Natural killer cell treated with Interleukin-12 subunit alpha and Interleukin-12 subunit beta and Interleukin-15 and Interleukin-18, amount 100 ng/mL, for 72 hours (primary cell): ENCODE results near the gene CSF3. TPM values are rescaled to one million over a fixed set of nuclear protein-coding genes. Genes with fewer than 3 reads are reported as not detected.

Experiments
- ATAC-seq, 2 donors: fragments of 150-1000 bp; cut with Tn5 transposase in 1 of 2; sonication (Bioruptor Pico), chemical (Tn5 transposase) in 1 of 2; 2 replicates each; pipeline ENCODE4 v1.10.0; 2021
- DNase-seq: peaks from one replicate; pipeline ENCODE4 v3.0.0; 2022; ENCODE audit warnings: low spot score
- H3K27ac Mint-ChIP-seq, 2 donors: 1 replicate in 1 of 2; 2 replicates in 1 of 2; pipeline ENCODE4 v1.8.0; 2022; ENCODE audit warnings: mixed read lengths in 2 of 2, mild to moderate bottlenecking in 1 of 2, moderate library complexity in 1 of 2
- H3K27me3 Mint-ChIP-seq, 2 donors: 1 replicate in 1 of 2; 2 replicates in 1 of 2; pipeline ENCODE4 v1.8.0; 2022; ENCODE audit warnings: mixed read lengths in 2 of 2
- H3K36me3 Mint-ChIP-seq: one replicate; pipeline ENCODE4 v1.8.0; 2022; ENCODE audit warnings: mixed read lengths
- H3K4me1 Mint-ChIP-seq, 2 donors: 1 replicate in 1 of 2; 2 replicates in 1 of 2; pipeline ENCODE4 v1.8.0; 2022; ENCODE audit warnings: low read depth in 2 of 2, mixed read lengths in 2 of 2, mild to moderate bottlenecking in 1 of 2
- H3K4me3 Mint-ChIP-seq: one replicate; pipeline ENCODE4 v1.8.0; 2022; ENCODE audit warnings: mixed read lengths
- H3K9me3 Mint-ChIP-seq: 2 replicates; pipeline ENCODE4 v1.8.0; 2022; ENCODE audit warnings: mixed read lengths
- total RNA-seq, 2 donors: library from RNA; stranded (reverse); gene quantifications; one replicate each; pipeline ENCODE4 v1.2.3, GENCODE V29; 2022

CSF3 gene, protein sequence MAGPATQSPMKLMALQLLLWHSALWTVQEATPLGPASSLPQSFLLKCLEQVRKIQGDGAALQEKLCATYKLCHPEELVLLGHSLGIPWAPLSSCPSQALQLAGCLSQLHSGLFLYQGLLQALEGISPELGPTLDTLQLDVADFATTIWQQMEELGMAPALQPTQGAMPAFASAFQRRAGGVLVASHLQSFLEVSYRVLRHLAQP
- total RNA-seq: under 1 TPM in 1 of 2 donors, not detected in 1; 0.78 TPM

DNA sequence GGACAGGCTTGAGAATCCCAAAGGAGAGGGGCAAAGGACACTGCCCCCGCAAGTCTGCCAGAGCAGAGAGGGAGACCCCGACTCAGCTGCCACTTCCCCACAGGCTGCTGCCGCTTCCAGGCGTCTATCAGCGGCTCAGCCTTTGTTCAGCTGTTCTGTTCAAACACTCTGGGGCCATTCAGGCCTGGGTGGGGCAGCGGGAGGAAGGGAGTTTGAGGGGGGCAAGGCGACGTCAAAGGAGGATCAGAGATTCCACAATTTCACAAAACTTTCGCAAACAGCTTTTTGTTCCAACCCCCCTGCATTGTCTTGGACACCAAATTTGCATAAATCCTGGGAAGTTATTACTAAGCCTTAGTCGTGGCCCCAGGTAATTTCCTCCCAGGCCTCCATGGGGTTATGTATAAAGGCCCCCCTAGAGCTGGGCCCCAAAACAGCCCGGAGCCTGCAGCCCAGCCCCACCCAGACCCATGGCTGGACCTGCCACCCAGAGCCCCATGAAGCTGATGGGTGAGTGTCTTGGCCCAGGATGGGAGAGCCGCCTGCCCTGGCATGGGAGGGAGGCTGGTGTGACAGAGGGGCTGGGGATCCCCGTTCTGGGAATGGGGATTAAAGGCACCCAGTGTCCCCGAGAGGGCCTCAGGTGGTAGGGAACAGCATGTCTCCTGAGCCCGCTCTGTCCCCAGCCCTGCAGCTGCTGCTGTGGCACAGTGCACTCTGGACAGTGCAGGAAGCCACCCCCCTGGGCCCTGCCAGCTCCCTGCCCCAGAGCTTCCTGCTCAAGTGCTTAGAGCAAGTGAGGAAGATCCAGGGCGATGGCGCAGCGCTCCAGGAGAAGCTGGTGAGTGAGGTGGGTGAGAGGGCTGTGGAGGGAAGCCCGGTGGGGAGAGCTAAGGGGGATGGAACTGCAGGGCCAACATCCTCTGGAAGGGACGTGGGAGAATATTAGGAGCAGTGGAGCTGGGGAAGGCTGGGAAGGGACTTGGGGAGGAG, at the start of gene CSF3:
TSS of gene CSF3 (plus strand) at position 436 of the 993 bp plus-strand sequence. CDS start at position 471, 35 bp downstream.
- Mint-ChIP-seq H3K27me3 (peaks cover 0 to 5% of the 10 kb centered on the region in 2 donors), H3K27ac (no peak within 1 kb of the TSS), H3K36me3 (no peaks in the 10 kb centered on the region), H3K4me3 (no peak within 1 kb of the TSS), H3K4me1 (peaks cover 11 to 15% of the 10 kb centered on the region in 2 donors), H3K9me3 (no peaks in the 10 kb centered on the region)
- ATAC-seq (no peak), DNase-seq (no peak)

DNA sequence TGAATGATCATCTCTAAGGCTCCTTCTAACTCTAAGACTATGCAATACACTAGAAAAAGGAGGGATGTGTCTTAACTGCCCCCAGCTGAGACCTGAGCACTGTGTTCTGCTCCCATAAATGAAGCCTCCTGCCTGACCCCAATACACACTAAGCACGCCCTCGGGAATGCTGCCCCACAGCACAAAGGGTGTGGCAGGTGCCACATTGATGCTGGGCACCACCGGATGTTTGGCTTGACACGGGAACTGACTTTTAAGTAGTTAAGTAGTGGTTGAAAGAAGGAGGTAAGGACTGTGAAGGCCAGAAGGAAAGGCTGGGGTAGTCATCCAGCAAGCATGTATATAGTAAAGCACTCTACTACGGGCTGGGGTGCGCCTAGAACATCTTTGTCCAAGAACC, 48.5 kb upstream of the CSF3 start:
- DNase-seq (no peak), ATAC-seq (no peak)
- H3K4me1 Mint-ChIP-seq: peaks cover 13 to 26% of the 10 kb centered on the region in 2 donors
- peak overlapping the region; percentile 5 to 10 for H3K27ac Mint-ChIP-seq
- H3K36me3 Mint-ChIP-seq: no peaks in the 10 kb centered on the region
- H3K9me3 Mint-ChIP-seq: no peaks in the 10 kb centered on the region
- H3K4me3 Mint-ChIP-seq: peak overlapping the region; percentile 6
- H3K27me3 Mint-ChIP-seq: peaks cover 8 to 22% of the 10 kb centered on the region in 2 donors

DNA sequence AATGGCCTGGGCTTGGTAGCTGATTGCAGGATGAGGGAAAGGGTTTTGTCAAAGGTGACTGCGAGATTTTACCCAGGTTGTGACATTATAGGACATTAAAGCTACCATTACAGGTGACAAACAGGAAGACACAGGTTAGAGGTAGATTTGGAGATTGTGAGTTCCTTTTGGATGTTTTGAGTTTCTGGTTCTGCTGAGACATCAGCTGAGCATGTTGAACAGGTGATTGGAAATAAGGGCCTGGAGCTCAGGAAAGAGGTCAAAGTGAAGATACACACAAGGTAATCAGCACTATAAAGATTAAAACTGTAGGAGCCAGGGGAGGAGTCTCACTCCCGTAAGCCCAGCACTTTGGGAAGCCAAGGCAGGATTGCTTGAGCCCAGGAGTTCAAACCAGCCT, 46.5 kb upstream of the CSF3 start:
- Mint-ChIP-seq H3K27ac (no peak overlapping the region), H3K4me3 (no peak overlapping the region), H3K36me3 (no peaks in the 10 kb centered on the region), H3K9me3 (no peaks in the 10 kb centered on the region), H3K27me3 (peaks cover 8 to 28% of the 10 kb centered on the region in 2 donors), H3K4me1 (peaks cover 10 to 29% of the 10 kb centered on the region in 2 donors)
- no peak for ATAC-seq
- no peak for DNase-seq

DNA sequence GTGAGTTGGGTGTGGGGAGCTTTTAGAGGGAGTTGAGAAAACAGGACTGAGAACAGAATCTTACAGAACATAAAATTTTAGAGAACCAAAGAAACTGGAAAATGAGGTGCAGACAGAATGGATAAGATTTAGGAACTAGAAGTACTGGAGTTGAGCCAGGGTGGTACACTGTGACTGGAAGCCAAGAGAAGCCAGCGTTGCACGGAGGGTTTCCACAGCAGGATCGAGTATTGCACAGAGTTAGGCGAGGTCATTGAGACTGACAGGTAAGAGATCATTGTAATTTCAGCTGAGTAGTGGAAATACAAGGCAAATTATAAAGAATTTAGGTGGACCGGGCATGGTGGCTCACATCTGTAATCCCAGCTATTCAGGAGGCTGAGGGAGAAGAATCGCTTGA, 45.9 kb upstream of the CSF3 start:
- Mint-ChIP-seq H3K27me3 (peaks cover 8 to 29% of the 10 kb centered on the region in 2 donors), H3K27ac (no peak overlapping the region), H3K36me3 (no peaks in the 10 kb centered on the region), H3K4me3 (no peak overlapping the region), H3K9me3 (no peaks in the 10 kb centered on the region), H3K4me1 (peaks cover 7 to 25% of the 10 kb centered on the region in 2 donors)
- no peak for DNase-seq
- ATAC-seq: no peak

DNA sequence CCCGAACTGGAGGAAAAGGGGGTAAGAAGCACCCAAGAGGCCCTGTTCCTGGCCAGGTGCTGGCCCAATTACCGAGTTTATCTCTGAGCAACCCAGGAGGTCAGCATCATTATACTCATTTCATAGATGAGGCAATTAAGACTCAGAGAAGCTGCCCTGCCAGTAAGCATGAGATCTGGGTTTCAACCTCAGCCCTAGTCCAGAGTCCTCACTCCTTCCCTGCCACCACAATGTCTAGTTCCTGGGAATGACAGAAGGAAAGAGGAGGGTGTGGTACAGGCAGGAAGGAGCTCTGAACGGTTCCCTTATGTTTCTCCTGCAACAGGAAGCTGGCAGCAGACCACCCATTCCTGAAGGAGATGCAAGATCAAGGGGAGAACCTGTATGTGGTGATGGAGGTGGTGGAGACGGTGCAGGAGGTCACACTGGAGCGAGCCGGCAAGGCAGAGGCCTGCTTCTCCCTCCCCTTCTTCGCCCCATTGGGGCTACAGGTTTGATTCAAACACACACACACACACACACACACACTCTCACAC, 45.0 kb upstream of the CSF3 start:
- peaks cover 7 to 25% of the 10 kb centered on the region in 2 donors for H3K4me1 Mint-ChIP-seq
- no peaks in the 10 kb centered on the region for H3K36me3 Mint-ChIP-seq
- DNase-seq: no peak
- H3K27ac Mint-ChIP-seq: no peak overlapping the region
- no peak for ATAC-seq
- H3K27me3 Mint-ChIP-seq: peaks cover 8 to 29% of the 10 kb centered on the region in 2 donors
- H3K9me3 Mint-ChIP-seq: no peaks in the 10 kb centered on the region
- no peak overlapping the region for H3K4me3 Mint-ChIP-seq

DNA sequence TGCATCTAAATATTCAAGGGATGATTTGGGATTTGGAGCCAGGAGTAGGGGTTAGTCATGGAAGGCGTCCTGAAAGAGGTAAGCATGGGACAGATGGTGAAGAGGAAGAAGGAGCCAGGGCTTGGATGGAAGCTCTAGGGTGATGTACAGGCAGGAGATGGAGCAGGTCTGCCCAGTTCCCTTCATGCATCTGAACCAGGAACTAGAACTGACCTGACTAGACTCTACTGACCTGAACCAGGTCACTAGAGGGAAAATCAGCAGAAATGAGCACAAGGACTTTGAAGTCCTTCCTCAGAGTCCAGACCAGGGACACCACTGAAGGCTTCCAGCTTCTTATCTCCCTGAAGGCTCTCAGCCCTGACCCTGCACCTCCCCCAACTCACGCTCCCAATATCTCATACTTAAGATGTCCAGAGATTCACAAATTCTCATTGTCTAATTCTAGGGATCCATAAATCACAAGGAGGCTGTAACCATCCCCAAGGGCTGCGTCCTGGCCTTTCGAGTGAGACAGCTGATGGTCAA, 44.1 kb upstream of the CSF3 start:
- Mint-ChIP-seq H3K4me3 (no peak overlapping the region), H3K36me3 (no peaks in the 10 kb centered on the region), H3K27ac (no peak overlapping the region), H3K9me3 (no peaks in the 10 kb centered on the region), H3K4me1 (peaks cover 7 to 25% of the 10 kb centered on the region in 2 donors), H3K27me3 (peaks cover 8 to 29% of the 10 kb centered on the region in 2 donors)
- DNase-seq (no peak), ATAC-seq (no peak)

DNA sequence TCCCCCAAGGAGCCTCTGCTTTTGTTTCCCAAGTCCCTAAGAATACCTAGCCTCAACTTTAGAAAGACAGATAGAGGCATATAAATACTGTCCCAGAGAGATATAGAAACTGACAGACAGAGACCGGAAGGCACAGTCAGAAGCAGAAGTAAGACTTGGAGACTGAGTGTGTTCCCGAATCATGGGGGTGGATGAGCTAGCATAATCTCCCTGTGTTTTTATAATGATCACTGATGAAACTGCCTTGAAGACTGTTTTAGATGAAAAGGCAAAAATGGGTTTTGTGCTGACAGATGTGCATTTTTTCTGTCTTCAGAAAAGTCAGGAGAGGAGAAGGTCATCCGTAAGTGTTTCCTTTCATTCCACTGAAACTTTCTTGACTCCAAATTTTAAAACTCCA, 43.0 kb upstream of the CSF3 start:
- Mint-ChIP-seq H3K9me3 (no peaks in the 10 kb centered on the region), H3K36me3 (no peaks in the 10 kb centered on the region), H3K27ac (no peak overlapping the region), H3K4me1 (peaks cover 1 to 15% of the 10 kb centered on the region in 2 donors), H3K27me3 (peaks cover 8 to 26% of the 10 kb centered on the region in 2 donors), H3K4me3 (no peak overlapping the region)
- no peak for ATAC-seq
- no peak for DNase-seq

DNA sequence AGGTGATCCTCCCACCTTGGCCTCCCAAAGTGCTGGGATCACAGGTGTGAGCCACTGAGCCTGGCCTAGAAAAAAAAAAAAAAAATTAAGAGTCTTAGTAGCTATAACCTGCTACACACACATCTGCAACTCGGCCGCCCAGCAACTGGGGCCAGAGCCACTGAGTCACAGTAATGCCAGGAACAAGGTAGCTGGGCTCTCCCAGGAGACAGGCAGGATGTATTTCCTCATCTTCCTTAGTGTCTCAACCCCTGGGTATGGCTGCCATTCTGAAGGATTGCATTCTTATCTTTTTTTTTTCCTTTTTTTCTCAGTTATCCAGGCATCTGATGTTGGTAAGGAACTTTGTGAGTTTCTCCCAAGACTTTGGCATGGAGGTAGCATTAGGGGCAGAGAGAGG, 41.7 kb upstream of the CSF3 start:
- DNase-seq (no peak), ATAC-seq (no peak)
- H3K27me3 Mint-ChIP-seq: peaks cover 8 to 25% of the 10 kb centered on the region in 2 donors
- H3K4me3 Mint-ChIP-seq: no peak overlapping the region
- peaks cover 0 to 14% of the 10 kb centered on the region in 2 donors for H3K4me1 Mint-ChIP-seq
- no peaks in the 10 kb centered on the region for H3K9me3 Mint-ChIP-seq
- no peak overlapping the region for H3K27ac Mint-ChIP-seq
- no peaks in the 10 kb centered on the region for H3K36me3 Mint-ChIP-seq

DNA sequence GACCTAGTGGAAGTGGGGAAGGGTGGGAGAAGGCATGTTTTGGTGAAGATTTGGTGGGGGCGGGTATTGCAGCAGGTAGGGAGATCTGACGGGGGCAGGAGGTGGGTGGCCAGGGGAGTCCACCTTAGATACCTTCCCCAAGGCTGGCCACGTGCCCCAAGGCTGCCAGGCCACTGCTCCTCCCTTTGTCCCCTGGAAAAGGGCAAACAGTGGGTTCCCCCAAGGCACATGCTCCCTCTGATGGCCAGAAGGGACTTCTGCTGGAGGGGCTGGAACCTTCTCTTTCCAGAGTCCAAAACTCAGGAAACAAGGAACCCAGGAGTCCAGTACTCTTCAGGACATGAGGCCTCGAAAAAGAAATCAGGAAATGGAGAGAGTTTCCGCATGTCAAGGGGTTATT, 40.8 kb upstream of the CSF3 start:
- no peak overlapping the region for H3K27ac Mint-ChIP-seq
- H3K4me1 Mint-ChIP-seq: peaks cover 3 to 12% of the 10 kb centered on the region in 2 donors
- H3K27me3 Mint-ChIP-seq: peaks cover 4 to 23% of the 10 kb centered on the region in 2 donors
- DNase-seq (no peak), ATAC-seq (no peak)
- H3K36me3 Mint-ChIP-seq: no peaks in the 10 kb centered on the region
- no peak overlapping the region for H3K4me3 Mint-ChIP-seq
- no peaks in the 10 kb centered on the region for H3K9me3 Mint-ChIP-seq

DNA sequence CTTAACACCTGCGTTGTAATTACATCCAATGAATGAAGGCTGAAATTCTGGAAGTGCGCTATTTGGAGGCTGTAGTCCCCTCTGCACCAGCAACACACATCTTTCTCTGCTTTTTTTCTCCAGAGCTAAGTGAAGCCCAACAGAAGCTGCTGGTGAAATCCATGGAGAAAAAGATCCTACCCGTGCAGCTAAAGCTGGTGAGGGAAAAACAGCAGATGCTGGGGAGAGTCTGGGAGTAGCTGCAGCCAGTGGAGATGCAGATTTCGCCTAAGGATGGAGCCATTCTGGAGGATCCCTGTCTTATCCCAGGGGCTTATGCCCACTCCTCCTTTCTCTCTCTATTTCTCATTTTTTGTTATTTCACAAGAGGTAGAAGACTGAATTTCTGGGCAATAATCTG, 39.4 kb upstream of the CSF3 start:
- ATAC-seq: no peak
- no peak for DNase-seq
- H3K4me1 Mint-ChIP-seq: peaks cover 13 to 18% of the 10 kb centered on the region in 2 donors
- H3K9me3 Mint-ChIP-seq: no peaks in the 10 kb centered on the region
- H3K27ac Mint-ChIP-seq: no peak overlapping the region
- H3K4me3 Mint-ChIP-seq: no peak overlapping the region
- H3K36me3 Mint-ChIP-seq: no peaks in the 10 kb centered on the region
- H3K27me3 Mint-ChIP-seq: peaks cover 0 to 14% of the 10 kb centered on the region in 2 donors

DNA sequence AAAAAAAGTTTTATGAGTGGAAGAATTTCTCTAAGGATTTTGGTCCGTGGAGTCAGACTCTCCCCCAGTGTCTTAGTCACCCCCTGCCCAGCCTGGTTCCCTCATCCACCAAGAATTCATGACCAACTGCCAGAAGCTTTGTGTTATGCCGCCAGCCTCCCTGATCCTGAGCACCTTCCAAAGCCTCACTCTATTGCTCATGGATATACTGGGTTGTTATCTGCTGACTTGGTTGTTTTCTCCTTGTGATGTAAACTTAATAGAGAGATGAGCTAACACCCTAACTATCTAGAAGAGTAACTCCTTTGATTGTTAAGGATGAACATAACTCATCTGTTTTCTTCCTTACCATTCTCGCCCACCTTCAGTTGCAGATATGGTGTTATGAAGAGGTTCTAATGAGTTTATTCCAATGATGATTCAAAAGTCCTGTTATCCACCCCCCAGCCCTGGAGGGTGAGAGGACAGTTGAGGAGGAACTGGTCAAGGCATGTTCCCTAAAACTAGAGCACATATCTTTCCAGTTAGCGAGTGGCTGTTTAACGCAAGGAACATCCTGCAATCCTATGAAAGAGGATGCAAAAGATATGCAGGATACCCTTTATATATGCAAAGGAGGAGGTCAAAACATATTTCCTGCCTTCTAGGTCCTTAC, 36.1 kb upstream of the CSF3 start:
- Mint-ChIP-seq H3K27ac (peak overlapping the region in 1 of 2 donors; percentile 99), H3K27me3 (peaks cover 0 to 1% of the 10 kb centered on the region in 2 donors), H3K9me3 (no peaks in the 10 kb centered on the region), H3K4me3 (peak overlapping the region; percentile 98), H3K36me3 (peaks cover 6% of the 10 kb centered on the region), H3K4me1 (peaks cover 23 to 26% of the 10 kb centered on the region in 2 donors)
- DNase-seq (no peak), ATAC-seq (no peak)

DNA sequence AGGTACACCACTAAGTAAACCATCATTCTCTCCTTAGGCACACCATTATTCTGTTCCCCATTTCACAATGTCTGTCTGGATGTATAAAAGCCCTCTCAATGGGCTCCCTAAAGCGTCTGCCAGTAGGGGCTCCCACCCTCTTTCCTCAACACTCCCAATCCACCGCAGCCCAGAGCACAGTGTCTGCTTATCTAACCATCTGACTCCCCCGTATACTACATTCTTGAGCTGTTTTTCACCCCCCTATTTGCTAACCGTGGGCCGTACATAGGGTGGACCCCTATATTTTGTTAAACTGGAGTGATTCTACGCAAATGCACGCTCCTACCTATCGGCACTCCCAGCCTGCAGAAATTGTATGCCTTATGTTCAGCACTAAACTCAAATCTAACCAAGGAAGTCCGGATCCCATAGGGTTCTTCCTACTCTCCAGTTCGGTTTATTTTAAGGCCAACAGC, 35.3 kb upstream of the CSF3 start:
- peak in 1 of 2 donors; percentile 0 for ATAC-seq
- H3K27ac Mint-ChIP-seq: peak overlapping the region; percentile 90 to 99
- H3K36me3 Mint-ChIP-seq: peaks cover 6% of the 10 kb centered on the region
- H3K27me3 Mint-ChIP-seq: no peaks in the 10 kb centered on the region
- peak overlapping the region; percentile 98 for H3K4me3 Mint-ChIP-seq
- no peak for DNase-seq
- H3K4me1 Mint-ChIP-seq: peaks cover 23 to 30% of the 10 kb centered on the region in 2 donors
- H3K9me3 Mint-ChIP-seq: no peaks in the 10 kb centered on the region
